CD4-positive, alpha-beta T cell (primary cell): ENCODE data around the gene DCAF15. TPM values are rescaled to one million over a fixed set of nuclear protein-coding genes. Genes with fewer than 3 reads are reported as not detected.

Experiments used
- ATAC-seq: fragments of 200-7000 bp; cut with Tn5 transposase; one replicate; pipeline ENCODE4 v1.10.0; 2022; ENCODE audit warnings: mild to moderate bottlenecking; ENCODE audit not compliant: poor library complexity
- CTCF ChIA-PET: fragments of 350-600 bp; sonication (Branson Sonifier 250); formaldehyde crosslinking; loops from one replicate; lab custom pipeline; 2021; ENCODE audit warnings: antibody characterized with exemption, inconsistent platforms; lab: Charles Lee
- POLR2A ChIA-PET: fragments of 350-600 bp; sonication (Branson Sonifier 250); formaldehyde crosslinking; loops from one replicate; lab custom pipeline; 2021; ENCODE audit warnings: antibody characterized with exemption, inconsistent platforms; lab: Charles Lee
- DNase-seq, 14 experiments: peaks; one replicate each; pipeline ENCODE4 v3.0.0-alpha.2; 2013 to 2020; ENCODE audit warnings: mixed read lengths in 2 of 14
- H3K27ac ChIP-seq, 2 donors: one replicate each; pipeline versions ENCODE4 v1.5.1 to v1.7.0; 2013; ENCODE audit warnings: low read length in 2 of 2, low read depth in 1 of 2, mild to moderate bottlenecking in 1 of 2
- H3K27me3 ChIP-seq, 2 experiments: 1 replicate in 1 of 2; 2 replicates in 1 of 2; pipeline versions ENCODE4 v1.6.1 to v1.7.0; 2013; ENCODE audit warnings: low read length in 2 of 2, control low read depth in 1 of 2, mild to moderate bottlenecking in 1 of 2, moderate library complexity in 1 of 2; ENCODE audit not compliant: insufficient read depth in 2 of 2, control insufficient read depth in 1 of 2
- H3K36me3 ChIP-seq: one replicate; pipeline ENCODE4 v1.6.1; 2013; ENCODE audit warnings: low read length, control low read depth; ENCODE audit not compliant: insufficient read depth
- H3K4me1 ChIP-seq: one replicate; pipeline ENCODE4 v1.6.1; 2013; ENCODE audit warnings: low read length, control low read depth; ENCODE audit not compliant: insufficient read depth
- H3K4me3 ChIP-seq: one replicate; pipeline ENCODE4 v1.5.1; 2013; ENCODE audit warnings: mild to moderate bottlenecking, low read length, moderate library complexity
- H3K9me3 ChIP-seq, 2 experiments: 1 replicate in 1 of 2; 2 replicates in 1 of 2; pipeline versions ENCODE4 v1.6.1 to v1.7.0; 2013; ENCODE audit warnings: low read length in 2 of 2, mild to moderate bottlenecking in 2 of 2, control low read depth in 1 of 2, moderate library complexity in 1 of 2; ENCODE audit not compliant: control insufficient read depth in 1 of 2, insufficient read depth in 1 of 2
- H3K27ac Mint-ChIP-seq: one replicate; pipeline ENCODE4 v1.8.0; 2020; ENCODE audit warnings: mixed read lengths
- H3K27me3 Mint-ChIP-seq: one replicate; pipeline ENCODE4 v1.8.0; 2021; ENCODE audit warnings: mixed read lengths
- H3K36me3 Mint-ChIP-seq: one replicate; pipeline ENCODE4 v1.8.0; 2021; ENCODE audit warnings: low read depth, mixed read lengths
- H3K4me1 Mint-ChIP-seq: one replicate; pipeline ENCODE4 v1.8.0; 2021; ENCODE audit warnings: low read depth, mixed read lengths
- H3K4me3 Mint-ChIP-seq: one replicate; pipeline ENCODE4 v1.8.0; 2020; ENCODE audit warnings: mild to moderate bottlenecking, mixed read lengths
- H3K9me3 Mint-ChIP-seq: one replicate; pipeline ENCODE4 v1.8.0; 2020; ENCODE audit warnings: mixed read lengths
- CTCF ChIP-seq: fragments of 200-600 bp; IDR thresholded peaks from one replicate; pipeline ENCODE4 v1.8.0; 2022; ENCODE audit warnings: antibody characterized with exemption, mild to moderate bottlenecking
- intact Hi-C, 2 experiments: fragments of 100-400 bp; cut with DNase I in 1 of 2; cut with micrococcal nuclease in 1 of 2; formaldehyde crosslinking; loops; one replicate each; pipeline versions ENCODE4 v1.15.1 to v1.9.0; 2023 to 2025; cut with DNase I, micrococcal nuclease
- total RNA-seq, 174 experiments: library from RNA in 2 of 174; stranded (reverse) in 2 of 174; gene quantifications; one replicate each; pipeline ENCODE4 v1.2.3 and lab custom pipeline; 2021 to 2026

Gene DCAF15
- total RNA-seq, 2 experiments from 2014 or later = 84.9 to 85.0 TPM

- CTCF ChIA-PET = no interaction called here
- peak overlapping the region; percentile 26 for H3K4me3 Mint-ChIP-seq
- intact Hi-C loops = no loop called here
Observed at GRCh38 chr19:13974073-13974472, 21.8 kb downstream of the DCAF15 start.

GRCh38 chr19:13975870-13976269, 23.6 kb downstream of the DCAF15 start:
- Histone ChIP-seq H3K4me3 (no peak overlapping the region), H3K36me3 (peaks cover 37% of the 10 kb centered on the region), H3K4me1 (peaks cover 37% of the 10 kb centered on the region), H3K9me3 (no peaks in the 10 kb centered on the region), H3K27me3 (no peaks in the 10 kb centered on the region), H3K27ac (peak overlapping the region in 1 of 2 donors; percentile 13)
- ChIA-PET POLR2A (interaction anchor here (1.4 kb wide), 1 partner anchor 56 kb away, joined by 3 read pairs; the partner anchor contains the start of gene IL27RA), CTCF (no interaction called here)
- Mint-ChIP-seq H3K9me3 (no peaks in the 10 kb centered on the region), H3K4me3 (no peak overlapping the region), H3K4me1 (peaks cover 16% of the 10 kb centered on the region), H3K27me3 (no peaks in the 10 kb centered on the region), H3K27ac (peak overlapping the region; percentile 15), H3K36me3 (peaks cover 25% of the 10 kb centered on the region)
- no peak for DNase-seq
- TF ChIP-seq CTCF = no peak
- intact Hi-C loops = no loop called here
- no peak for ATAC-seq

More at GRCh38 chr19:13974073-13974472, 21.8 kb downstream of the DCAF15 start:
- DNase-seq = peak in 11 of 14 experiments; percentile 28 to 76 (median 47)
- Mint-ChIP-seq H3K4me1 (peaks cover 8% of the 10 kb centered on the region), H3K27ac (peak overlapping the region; percentile 60), H3K27me3 (no peaks in the 10 kb centered on the region), H3K9me3 (no peaks in the 10 kb centered on the region), H3K36me3 (peaks cover 41% of the 10 kb centered on the region)
- no peak for TF ChIP-seq CTCF
- Histone ChIP-seq H3K36me3 (peaks cover 37% of the 10 kb centered on the region), H3K27ac (no peak overlapping the region), H3K9me3 (no peaks in the 10 kb centered on the region), H3K4me1 (peaks cover 22% of the 10 kb centered on the region), H3K27me3 (no peaks in the 10 kb centered on the region), H3K4me3 (no peak overlapping the region)
- POLR2A ChIA-PET = interaction anchor here (0.6 kb wide), 1 partner anchor 21 kb away, joined by 4 read pairs; no protein-coding TSS in a partner anchor
- ATAC-seq = peak; percentile 96

- no peak for ATAC-seq
- intact Hi-C loops = no loop called here
- peaks cover 43% of the 10 kb centered on the region for H3K4me1 ChIP-seq
- no peaks in the 10 kb centered on the region for H3K27me3 ChIP-seq
- peaks cover 36% of the 10 kb centered on the region for H3K36me3 ChIP-seq
- Mint-ChIP-seq H3K27ac (peak overlapping the region; percentile 15), H3K27me3 (no peaks in the 10 kb centered on the region), H3K4me1 (peaks cover 21% of the 10 kb centered on the region), H3K4me3 (no peak overlapping the region), H3K36me3 (peaks cover 19% of the 10 kb centered on the region), H3K9me3 (no peaks in the 10 kb centered on the region)
- H3K27ac ChIP-seq = no peak overlapping the region
- H3K4me3 ChIP-seq = no peak overlapping the region
- POLR2A ChIA-PET = interaction anchor here (1.4 kb wide), 1 partner anchor 55 kb away, joined by 3 read pairs; the partner anchor contains the start of gene IL27RA
- no peak for TF ChIP-seq CTCF
- CTCF ChIA-PET = no interaction called here
- no peak for DNase-seq
- no peaks in the 10 kb centered on the region for H3K9me3 ChIP-seq
Observed at GRCh38 chr19:13976446-13976845, 24.1 kb downstream of the DCAF15 start.
